H9 (cell line): ENCODE results near the gene LYPD4. TPM values are rescaled to one million over a fixed set of nuclear protein-coding genes. Genes with fewer than 3 reads are reported as not detected.

Source experiments
- DNase-seq: peaks from one replicate; pipeline ENCODE4 v3.0.0-alpha.2; 2017
- H2AFZ ChIP-seq: one replicate; pipeline ENCODE4 v1.6.1; 2013; ENCODE audit warnings: mild to moderate bottlenecking, low read length, control low read depth, moderate library complexity
- H2AK5ac ChIP-seq: 2 replicates; pipeline ENCODE4 v1.6.1; 2013; ENCODE audit warnings: low read length, control low read depth, mixed read lengths; ENCODE audit not compliant: insufficient read length
- H2BK120ac ChIP-seq: one replicate; pipeline ENCODE4 v1.6.1; 2013; ENCODE audit warnings: low read depth, mild to moderate bottlenecking, low read length, control low read depth, inconsistent platforms; ENCODE audit not compliant: poor library complexity, severe bottlenecking
- H2BK12ac ChIP-seq: 2 replicates; pipeline ENCODE4 v1.6.1; 2013; ENCODE audit warnings: low read length, control low read depth, mixed read lengths, low read depth; ENCODE audit not compliant: insufficient read length
- H2BK15ac ChIP-seq: 2 replicates; pipeline ENCODE4 v1.6.1; 2013; ENCODE audit warnings: low read depth, low read length, control low read depth
- H2BK20ac ChIP-seq: one replicate; pipeline ENCODE4 v1.6.1; 2013; ENCODE audit warnings: low read depth, mild to moderate bottlenecking, low read length, control low read depth, inconsistent platforms; ENCODE audit not compliant: poor library complexity, severe bottlenecking
- H2BK5ac ChIP-seq: 2 replicates; pipeline ENCODE4 v1.6.1; 2013; ENCODE audit warnings: low read length, control low read depth, mixed read lengths; ENCODE audit not compliant: insufficient read length
- H3K14ac ChIP-seq: 2 replicates; pipeline ENCODE4 v1.6.1; 2013; ENCODE audit warnings: low read length, control low read depth; ENCODE audit not compliant: insufficient read depth
- H3K18ac ChIP-seq: 2 replicates; pipeline ENCODE4 v1.6.1; 2013; ENCODE audit warnings: low read depth, mild to moderate bottlenecking, mixed read lengths, low read length, control low read depth; ENCODE audit not compliant: insufficient read length
- H3K23ac ChIP-seq: 2 replicates; pipeline ENCODE4 v1.6.1; 2013; ENCODE audit warnings: low read length, control low read depth, mixed read lengths, low read depth; ENCODE audit not compliant: insufficient read length
- H3K23me2 ChIP-seq: 2 replicates; pipeline ENCODE4 v1.6.1; 2013; ENCODE audit warnings: low read depth, mild to moderate bottlenecking, mixed read lengths, low read length, control low read depth; ENCODE audit not compliant: insufficient read length, poor library complexity, severe bottlenecking
- H3K27ac ChIP-seq: 2 replicates; pipeline ENCODE4 v1.5.1; 2013; ENCODE audit warnings: low read length, control low read depth, mixed read lengths, low read depth; ENCODE audit not compliant: insufficient read length
- H3K27me3 ChIP-seq: 2 replicates; pipeline ENCODE4 v1.6.1; 2013; ENCODE audit warnings: low read length, control low read depth, inconsistent platforms; ENCODE audit not compliant: insufficient read depth
- H3K4ac ChIP-seq: 2 replicates; pipeline ENCODE4 v1.6.1; 2013; ENCODE audit warnings: low read depth, mild to moderate bottlenecking, control low read depth, inconsistent platforms, low read length, moderate library complexity
- H3K4me1 ChIP-seq: 2 replicates; pipeline ENCODE4 v1.6.1; 2013; ENCODE audit warnings: low read length, control low read depth, inconsistent platforms; ENCODE audit not compliant: insufficient read depth
- H3K4me2 ChIP-seq: 2 replicates; pipeline ENCODE4 v1.6.1; 2013; ENCODE audit warnings: low read length, control low read depth, mixed read lengths; ENCODE audit not compliant: insufficient read length, insufficient read depth
- H3K56ac ChIP-seq: 2 replicates; pipeline ENCODE4 v1.6.1; 2013; ENCODE audit warnings: low read depth, mild to moderate bottlenecking, mixed read lengths, low read length, control low read depth; ENCODE audit not compliant: insufficient read length
- H3K79me1 ChIP-seq: 2 replicates; pipeline ENCODE4 v1.6.1; 2013; ENCODE audit warnings: low read depth, mild to moderate bottlenecking, moderate library complexity, low read length, control low read depth, inconsistent platforms; ENCODE audit not compliant: insufficient read depth, poor library complexity, severe bottlenecking
- H3K79me2 ChIP-seq: 2 replicates; pipeline ENCODE4 v1.6.1; 2013; ENCODE audit warnings: low read length, control low read depth, inconsistent platforms; ENCODE audit not compliant: insufficient read depth
- H3K9ac ChIP-seq: 2 replicates; pipeline ENCODE4 v1.6.1; 2013; ENCODE audit warnings: low read length, control low read depth, mixed read lengths; ENCODE audit not compliant: insufficient read length; ENCODE audit errors: extremely low read depth
- H3K9me3 ChIP-seq: one replicate; pipeline ENCODE4 v1.6.1; 2013; ENCODE audit warnings: low read depth, low read length, inconsistent platforms; ENCODE audit not compliant: control insufficient read depth
- H3T11ph ChIP-seq: one replicate; pipeline ENCODE4 v1.6.1; 2013; ENCODE audit warnings: mild to moderate bottlenecking, low read length, control low read depth, inconsistent platforms
- H4K20me1 ChIP-seq: one replicate; pipeline ENCODE4 v1.6.1; 2013; ENCODE audit not compliant: control insufficient read depth, insufficient read length, insufficient read depth
- H4K5ac ChIP-seq: 2 replicates; pipeline ENCODE4 v1.6.1; 2013; ENCODE audit warnings: low read depth, mild to moderate bottlenecking, mixed read lengths, low read length, control low read depth; ENCODE audit not compliant: insufficient read length
- H4K8ac ChIP-seq: replicated peaks from 2 replicates; pipeline ENCODE4 v1.6.1; 2013; ENCODE audit warnings: low read length, control low read depth, mixed read lengths, low read depth; ENCODE audit not compliant: insufficient read length
- H4K91ac ChIP-seq: 2 replicates; pipeline ENCODE4 v1.6.1; 2013; ENCODE audit warnings: low read depth, mild to moderate bottlenecking, moderate library complexity, mixed read lengths, low read length, control low read depth; ENCODE audit not compliant: insufficient read length
- H3K27ac Mint-ChIP-seq, 3 experiments: 2 replicates in 2 of 3; 3 replicates in 1 of 3; pipeline ENCODE4 v1.8.0; 2020 to 2021; ENCODE audit warnings: mixed read lengths in 3 of 3, mild to moderate bottlenecking in 1 of 3, moderate library complexity in 1 of 3
- H3K27me3 Mint-ChIP-seq: 2 replicates; pipeline ENCODE4 v1.8.0; 2021; ENCODE audit warnings: low read depth, mild to moderate bottlenecking, moderate library complexity, mixed read lengths
- H3K36me3 Mint-ChIP-seq, 3 experiments: 2 replicates in 2 of 3; 3 replicates in 1 of 3; pipeline ENCODE4 v1.8.0; 2020 to 2021; ENCODE audit warnings: low read depth in 3 of 3, mixed read lengths in 3 of 3; ENCODE audit not compliant: insufficient read depth in 1 of 3
- H3K4me1 Mint-ChIP-seq, 2 experiments: 2 replicates each; pipeline ENCODE4 v1.8.0; 2020; ENCODE audit warnings: mixed read lengths in 2 of 2
- H3K4me3 Mint-ChIP-seq, 2 experiments: 2 replicates in 1 of 2; 3 replicates in 1 of 2; pipeline ENCODE4 v1.8.0; 2020 to 2021; ENCODE audit warnings: mild to moderate bottlenecking in 2 of 2, mixed read lengths in 2 of 2, moderate library complexity in 1 of 2
- H3K9me3 Mint-ChIP-seq, 2 experiments: 2 replicates in 1 of 2; 3 replicates in 1 of 2; pipeline ENCODE4 v1.8.0; 2020; ENCODE audit warnings: mild to moderate bottlenecking in 2 of 2, mixed read lengths in 2 of 2, moderate library complexity in 1 of 2
- WGBS: extraction: QIAGEN DNeasy Blood & Tissue Kit; methylation state at CpG from one replicate; pipeline ENCODE4 v1.1.7; 2013; ENCODE audit warnings: missing lambda C conversion rate, low lambda C conversion rate, mixed read lengths; ENCODE audit not compliant: insufficient read length; ENCODE audit errors: extremely low coverage; 5-methylcytosine and 5-hydroxymethylcytosine counted together
- total RNA-seq: library from RNA; stranded (reverse); gene quantifications from 2 replicates; pipeline ENCODE4 v1.2.1, GENCODE V29; 2021
- TF ChIP-seq, protein P1 (sequence below): fragments of 200-600 bp; sonication (generic); conservative IDR thresholded peaks from 3 replicates; pipeline ENCODE4 v1.8.0; 2021; ENCODE audit warnings: antibody characterized with exemption, mild to moderate bottlenecking

The LYPD4 gene
- total RNA-seq, 1 experiment from 2014 or later = not detected

DNA sequence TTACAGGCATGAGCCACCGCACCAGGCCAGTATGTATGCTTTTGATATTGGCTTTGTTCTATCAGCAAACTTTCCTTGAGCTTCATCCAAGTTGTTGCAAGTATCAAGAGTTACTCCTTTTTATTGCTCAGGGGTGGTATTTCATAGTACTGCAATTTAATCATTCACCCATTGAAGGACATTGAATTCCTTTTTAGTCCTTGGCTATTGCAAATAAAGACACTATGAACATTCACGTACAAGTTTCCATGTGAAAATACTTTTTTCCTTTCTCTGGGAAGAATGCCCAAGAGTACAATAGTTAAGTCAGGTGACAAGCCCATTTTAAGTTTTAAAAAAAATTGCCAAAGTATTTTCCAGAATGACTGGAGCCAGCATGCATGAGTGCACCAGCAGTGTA, 27.7 kb downstream of the LYPD4 start:
- no peak overlapping the region for H3K14ac ChIP-seq
- H4K20me1 ChIP-seq = no peaks in the 10 kb centered on the region
- no peaks in the 10 kb centered on the region; the same call in 1 of the 2 replicates for H3K27me3 ChIP-seq
- no peak overlapping the region for H3K27ac ChIP-seq
- H3K4me3 Mint-ChIP-seq = no peak overlapping the region
- H3K27ac Mint-ChIP-seq = no peak overlapping the region
- no peak overlapping the region for H4K5ac ChIP-seq
- H2AK5ac ChIP-seq = no peak overlapping the region
- no peaks in the 10 kb centered on the region for H3K4me1 ChIP-seq
- no peak overlapping the region for H3K23ac ChIP-seq
- no peak overlapping the region for H2BK5ac ChIP-seq
- H3K4ac ChIP-seq = no peak overlapping the region
- H3K56ac ChIP-seq = no peak overlapping the region
- H3K27me3 Mint-ChIP-seq = peaks cover 5% of the 10 kb centered on the region; the same call in 1 of the 2 replicates
- no peaks in the 10 kb centered on the region for H3K23me2 ChIP-seq
- no peaks in the 10 kb centered on the region for H3K79me1 ChIP-seq
- WGBS = no CpG with 5 or more reads among the region's 2 CpGs
- no peak overlapping the region for H4K91ac ChIP-seq
- no peaks in the 10 kb centered on the region for H3K9me3 ChIP-seq
- no peak overlapping the region for H4K8ac ChIP-seq
- H3K9ac ChIP-seq = no peak overlapping the region
- H2BK12ac ChIP-seq = no peak overlapping the region
- no peaks in the 10 kb centered on the region for H3K79me2 ChIP-seq
- no peak overlapping the region for H2BK120ac ChIP-seq
- no peak overlapping the region for H2BK15ac ChIP-seq
- no peak overlapping the region for H2BK20ac ChIP-seq
- TF ChIP-seq, protein P1, sequence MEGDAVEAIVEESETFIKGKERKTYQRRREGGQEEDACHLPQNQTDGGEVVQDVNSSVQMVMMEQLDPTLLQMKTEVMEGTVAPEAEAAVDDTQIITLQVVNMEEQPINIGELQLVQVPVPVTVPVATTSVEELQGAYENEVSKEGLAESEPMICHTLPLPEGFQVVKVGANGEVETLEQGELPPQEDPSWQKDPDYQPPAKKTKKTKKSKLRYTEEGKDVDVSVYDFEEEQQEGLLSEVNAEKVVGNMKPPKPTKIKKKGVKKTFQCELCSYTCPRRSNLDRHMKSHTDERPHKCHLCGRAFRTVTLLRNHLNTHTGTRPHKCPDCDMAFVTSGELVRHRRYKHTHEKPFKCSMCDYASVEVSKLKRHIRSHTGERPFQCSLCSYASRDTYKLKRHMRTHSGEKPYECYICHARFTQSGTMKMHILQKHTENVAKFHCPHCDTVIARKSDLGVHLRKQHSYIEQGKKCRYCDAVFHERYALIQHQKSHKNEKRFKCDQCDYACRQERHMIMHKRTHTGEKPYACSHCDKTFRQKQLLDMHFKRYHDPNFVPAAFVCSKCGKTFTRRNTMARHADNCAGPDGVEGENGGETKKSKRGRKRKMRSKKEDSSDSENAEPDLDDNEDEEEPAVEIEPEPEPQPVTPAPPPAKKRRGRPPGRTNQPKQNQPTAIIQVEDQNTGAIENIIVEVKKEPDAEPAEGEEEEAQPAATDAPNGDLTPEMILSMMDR = no peak
- no peak overlapping the region for H3K18ac ChIP-seq
- no peak overlapping the region for H3K4me2 ChIP-seq
- no peak for DNase-seq
- H3T11ph ChIP-seq = no peak overlapping the region
- peaks cover 17 to 90% of the 10 kb centered on the region in 2 experiments for H3K9me3 Mint-ChIP-seq
- H3K36me3 Mint-ChIP-seq = peaks cover 2 to 36% (median 5%) of the 10 kb centered on the region in 3 experiments; a peak in 3 of 7 replicates
- no peaks in the 10 kb centered on the region for H3K4me1 Mint-ChIP-seq
- H2AFZ ChIP-seq = no peak overlapping the region
